SK-N-MC (cell line): Measurements from ENCODE around the gene STIL.

Experiments used
- EZH2 ChIP-seq: fragments of 200-600 bp; sonication (generic); IDR thresholded peaks from one replicate; pipeline ENCODE4 v1.6.1; 2017; ENCODE audit warnings: antibody characterized with exemption
- POLR2AphosphoS5 ChIP-seq: IDR thresholded peaks from 2 replicates; pipeline ENCODE4 v1.6.1; 2012; ENCODE audit warnings: mild to moderate bottlenecking, low read depth, low read length, borderline replicate concordance

- TF ChIP-seq POLR2AphosphoS5, result no peak
- TF ChIP-seq EZH2, result no peak
Observed at GRCh38 chr1:47225430-47226100, 88.4 kb downstream of the STIL start.
